GM12872 (cell line): Measurements from ENCODE around the gene ARMC7.

Experiments used
- CTCF ChIP-seq: IDR thresholded peaks from 3 replicates; pipeline ENCODE4 v1.5.1; 2011; ENCODE audit warnings: low read depth, mild to moderate bottlenecking, low read length, moderate library complexity; ENCODE audit not compliant: insufficient read depth

Gene ARMC7

GRCh38 chr17:75110234-75110937 lies 617 bp downstream of the ARMC7 start:
- TF ChIP-seq CTCF = no peak

- TF ChIP-seq CTCF = no peak
Observed at GRCh38 chr17:75111777-75112335, 2.1 kb downstream of the ARMC7 start.

- TF ChIP-seq CTCF = peak; percentile 87
Observed at GRCh38 chr17:75113798-75114551, 4.2 kb downstream of the ARMC7 start.

GRCh38 chr17:75114552-75115314 lies 5.0 kb downstream of the ARMC7 start:
- no peak for TF ChIP-seq CTCF

GRCh38 chr17:75115555-75115954 lies 5.8 kb downstream of the ARMC7 start:
- TF ChIP-seq CTCF = no peak

- no peak for TF ChIP-seq CTCF
Observed at GRCh38 chr17:75116737-75117136, 7.0 kb downstream of the ARMC7 start.

GRCh38 chr17:75118307-75118706 lies 8.5 kb downstream of the ARMC7 start:
- no peak for TF ChIP-seq CTCF
